NB4 (cell line): Measurements from ENCODE around the gene FUCA2.

Experiments used
- DNase-seq: peaks from one replicate; pipeline ENCODE4 v3.0.0; 2010; ENCODE audit warnings: low read depth
- H3K4me3 ChIP-seq: one replicate; pipeline ENCODE4 v1.5.1; 2011; ENCODE audit warnings: mild to moderate bottlenecking, low read depth, low read length, moderate library complexity
- CTCF ChIP-seq: IDR thresholded peaks from one replicate; pipeline ENCODE4 v1.5.1; 2012; ENCODE audit warnings: low read depth, low read length
- MAX ChIP-seq: IDR thresholded peaks from 2 replicates; pipeline ENCODE4 v1.6.1; 2011; ENCODE audit warnings: low read depth, low read length
- MYC ChIP-seq: IDR thresholded peaks from 2 replicates; pipeline ENCODE4 v1.6.1; 2011; ENCODE audit warnings: low read depth, low read length
- POLR2A ChIP-seq: IDR thresholded peaks from 2 replicates; pipeline ENCODE4 v1.6.1; 2011; ENCODE audit warnings: mild to moderate bottlenecking; ENCODE audit not compliant: insufficient read length; ENCODE audit errors: extremely low read depth

FUCA2 gene

GRCh38 chr6:143506620-143507019 lies 4.9 kb downstream of the FUCA2 start:
- TF ChIP-seq MYC, result no peak
- no peak for TF ChIP-seq CTCF
- no peak for TF ChIP-seq MAX
- TF ChIP-seq POLR2A, result no peak
- no peak overlapping the region for H3K4me3 ChIP-seq
- no peak for DNase-seq

GRCh38 chr6:143506199-143506598 lies 5.3 kb downstream of the FUCA2 start:
- DNase-seq, result no peak
- no peak for TF ChIP-seq MAX
- no peak for TF ChIP-seq MYC
- no peak for TF ChIP-seq CTCF
- no peak for TF ChIP-seq POLR2A
- no peak overlapping the region for H3K4me3 ChIP-seq

- no peak overlapping the region for H3K4me3 ChIP-seq
- DNase-seq, result no peak
- no peak for TF ChIP-seq MYC
- TF ChIP-seq MAX, result no peak
- TF ChIP-seq CTCF, result no peak
- no peak for TF ChIP-seq POLR2A
Observed at GRCh38 chr6:143505537-143505936, 6.0 kb downstream of the FUCA2 start.

GRCh38 chr6:143505111-143505510 lies 6.4 kb downstream of the FUCA2 start:
- H3K4me3 ChIP-seq, result no peak overlapping the region
- no peak for DNase-seq
- no peak for TF ChIP-seq POLR2A
- TF ChIP-seq CTCF, result no peak
- TF ChIP-seq MAX, result no peak
- TF ChIP-seq MYC, result no peak

- H3K4me3 ChIP-seq, result no peak overlapping the region
- TF ChIP-seq MYC (no peak), CTCF (no peak), POLR2A (no peak), MAX (no peak)
Observed at GRCh38 chr6:143504369-143504768, 7.2 kb downstream of the FUCA2 start.

GRCh38 chr6:143501851-143502250 lies 9.7 kb downstream of the FUCA2 start:
- TF ChIP-seq POLR2A, result no peak
- no peak for TF ChIP-seq MYC
- TF ChIP-seq CTCF, result no peak
- no peak for TF ChIP-seq MAX
- H3K4me3 ChIP-seq, result no peak overlapping the region
- no peak for DNase-seq

More at GRCh38 chr6:143504369-143504768, 7.2 kb downstream of the FUCA2 start:
- DNase-seq, result no peak
